Heart right ventricle (tissue), 16 donors: ENCODE data around the gene PSAP. TPM values are rescaled to one million over a fixed set of nuclear protein-coding genes. Genes with fewer than 3 reads are reported as not detected.
A peak's percentile ranks its signal among the peaks of the same experiment; 100 is the strongest.

Experiments
- ATAC-seq, 8 donors: fragments of 200-7000 bp; cut with Tn5 transposase; one replicate each; pipeline ENCODE4 v1.9.1; 2020; ENCODE audit warnings: mild to moderate bottlenecking in 8 of 8, moderate library complexity in 8 of 8, moderate number of reproducible peaks in 1 of 8
- DNase-seq, 2 donors: peaks; one replicate each; pipeline ENCODE4 v3.0.0-alpha.2; 2020
- H3K27ac ChIP-seq, 10 donors: fragments of 200-600 bp; sonication (generic) in 2 of 10; one replicate each; pipeline versions ENCODE4 v1.5.0 to v1.8.0; 2020 to 2022; ENCODE audit warnings: mild to moderate bottlenecking in 3 of 10
- H3K27me3 ChIP-seq, 7 donors: fragments of 200-600 bp; one replicate each; pipeline ENCODE4 v1.8.0; 2021 to 2022; ENCODE audit warnings: mild to moderate bottlenecking in 2 of 7
- H3K36me3 ChIP-seq, 9 donors: fragments of 200-600 bp; sonication (generic) in 1 of 9; one replicate each; pipeline versions ENCODE4 v1.5.0 to v1.8.0; 2020 to 2022; ENCODE audit warnings: mild to moderate bottlenecking in 2 of 9
- H3K4me1 ChIP-seq, 9 donors: fragments of 200-600 bp; sonication (generic) in 1 of 9; one replicate each; pipeline versions ENCODE4 v1.5.0 to v1.8.0; 2020 to 2022; ENCODE audit warnings: mild to moderate bottlenecking in 4 of 9
- H3K4me3 ChIP-seq, 10 donors: fragments of 200-600 bp; sonication (generic) in 2 of 10; one replicate each; pipeline versions ENCODE4 v1.5.0 to v1.8.0; 2020 to 2022; ENCODE audit warnings: mild to moderate bottlenecking in 7 of 10, moderate library complexity in 2 of 10
- H3K9me3 ChIP-seq, 11 donors: fragments of 200-600 bp in 10 of 11; sonication (generic) in 2 of 11; one replicate each; pipeline versions ENCODE4 v1.5.0 to v1.8.0; 2013 to 2022; ENCODE audit warnings: mild to moderate bottlenecking in 2 of 11, control low read depth in 1 of 11, moderate library complexity in 1 of 11
- WGBS, 2 donors: extraction: QIAGEN DNeasy Blood & Tissue Kit; methylation state at CpG; one replicate each; pipeline ENCODE4 v1.1.7; 2013; ENCODE audit warnings: inconsistent platforms in 1 of 2; 5-methylcytosine and 5-hydroxymethylcytosine counted together
- intact Hi-C, 10 donors: fragments of 100-400 bp; cut with DNase I; formaldehyde crosslinking; loops; one replicate each; pipeline versions ENCODE4 v1.11.1 to v1.14.2; 2022
- polyA plus RNA-seq, 2 donors: library from polyadenylated mRNA; stranded (reverse); fragments of 200-250 nt; gene quantifications; one replicate each; pipeline ENCODE4 v1.2.3, GENCODE V29; 2013
- total RNA-seq, 10 donors: library from RNA; stranded (reverse); fragmentation: NEBNext Ultra II Directional in 3 of 10; extraction: Animal tissue kit (Norgen Biotek cat#: 25700) in 3 of 10; gene quantifications; one replicate each; pipeline versions ENCODE4 v1.2.1 to v1.2.4, GENCODE V29; 2021 to 2023
- TF ChIP-seq, protein P1 (sequence below), 9 donors: fragments of 200-600 bp; sonication (generic) in 2 of 9; IDR thresholded peaks; one replicate each; pipeline versions ENCODE4 v1.5.0 to v1.8.0; 2021 to 2022; ENCODE audit warnings: antibody characterized with exemption in 9 of 9, mild to moderate bottlenecking in 5 of 9, moderate library complexity in 1 of 9
- donor health status: Arrhythmogenic right ventricular cardiomyopathy.
- donor health status: ischemic (EF 13 %, LVEDD 7.1; RV severe dilation, severe dysfunction).
- donor health status: healthy with polysubstance abuse.
- donor health status: DM: no; HTN: yes; CAD: no.
- donor health status: DM: no; HTN: no; CAD: no.
- donor health status: ischemic (EF 25% LVEDD 6.9; RV normal size, moderate dysfunction).
- donor health status: ischemic (EF 25% LVEDD 5.7; RV mildly dilated, moderate dysfunction).
- donor health status: healthy.
- donor health status: DM: yes; HTN: yes; CAD: no.
- donor health status: Ischemic cardiomyopathy.
- donor health status: ischemic (EF 35%, LVEDD 5.7; RV mildly dilated, moderate dysfunction).
- donor health status: nonischemic (EF 11% LVEDD 7.7; RV severe dilation, severe dysfunction).
- donor health status: DM: yes; HTN: yes; CAD: no.
- donor health status: PGD.
- donor health status: ischemic (EF 29% LVEDD 5.4; RV normal size, mild dysfunction).
- donor health status: nonischemic (EF 23%, LVEDD 6.1; RV moderate dilation, normal function).

Gene PSAP
- total and polyA plus RNA-seq, 12 donors = 443 to 2,078 (median 1,616) TPM

GRCh38 chr10:71806704-71807556 is 44.1 kb downstream of the PSAP start:
- TF ChIP-seq, protein P1, sequence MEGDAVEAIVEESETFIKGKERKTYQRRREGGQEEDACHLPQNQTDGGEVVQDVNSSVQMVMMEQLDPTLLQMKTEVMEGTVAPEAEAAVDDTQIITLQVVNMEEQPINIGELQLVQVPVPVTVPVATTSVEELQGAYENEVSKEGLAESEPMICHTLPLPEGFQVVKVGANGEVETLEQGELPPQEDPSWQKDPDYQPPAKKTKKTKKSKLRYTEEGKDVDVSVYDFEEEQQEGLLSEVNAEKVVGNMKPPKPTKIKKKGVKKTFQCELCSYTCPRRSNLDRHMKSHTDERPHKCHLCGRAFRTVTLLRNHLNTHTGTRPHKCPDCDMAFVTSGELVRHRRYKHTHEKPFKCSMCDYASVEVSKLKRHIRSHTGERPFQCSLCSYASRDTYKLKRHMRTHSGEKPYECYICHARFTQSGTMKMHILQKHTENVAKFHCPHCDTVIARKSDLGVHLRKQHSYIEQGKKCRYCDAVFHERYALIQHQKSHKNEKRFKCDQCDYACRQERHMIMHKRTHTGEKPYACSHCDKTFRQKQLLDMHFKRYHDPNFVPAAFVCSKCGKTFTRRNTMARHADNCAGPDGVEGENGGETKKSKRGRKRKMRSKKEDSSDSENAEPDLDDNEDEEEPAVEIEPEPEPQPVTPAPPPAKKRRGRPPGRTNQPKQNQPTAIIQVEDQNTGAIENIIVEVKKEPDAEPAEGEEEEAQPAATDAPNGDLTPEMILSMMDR (IDR thresholded peaks at IDR 0.05) = no peak
- intact Hi-C loops = loop anchor here in 2 of 10 donors (5.0 to 10.0 kb wide), 2 partner anchors 412 to 425 kb away; partner anchors contain the start of gene CDH23 (in 1 of the 2)
- no peak for ATAC-seq
- Histone ChIP-seq H3K9me3 (no peaks in the 10 kb centered on the region), H3K4me3 (no peak overlapping the region), H3K4me1 (peaks cover 0 to 16% (median 0%) of the 10 kb centered on the region in 9 donors), H3K27me3 (peaks cover 0 to 15% (median 0%) of the 10 kb centered on the region in 7 donors), H3K36me3 (peaks cover 0 to 4% (median 0%) of the 10 kb centered on the region in 9 donors), H3K27ac (no peak overlapping the region)
- no peak for DNase-seq
- WGBS, 2 donors = 92% methylated on average over 23 of the region's 23 CpGs

DNA sequence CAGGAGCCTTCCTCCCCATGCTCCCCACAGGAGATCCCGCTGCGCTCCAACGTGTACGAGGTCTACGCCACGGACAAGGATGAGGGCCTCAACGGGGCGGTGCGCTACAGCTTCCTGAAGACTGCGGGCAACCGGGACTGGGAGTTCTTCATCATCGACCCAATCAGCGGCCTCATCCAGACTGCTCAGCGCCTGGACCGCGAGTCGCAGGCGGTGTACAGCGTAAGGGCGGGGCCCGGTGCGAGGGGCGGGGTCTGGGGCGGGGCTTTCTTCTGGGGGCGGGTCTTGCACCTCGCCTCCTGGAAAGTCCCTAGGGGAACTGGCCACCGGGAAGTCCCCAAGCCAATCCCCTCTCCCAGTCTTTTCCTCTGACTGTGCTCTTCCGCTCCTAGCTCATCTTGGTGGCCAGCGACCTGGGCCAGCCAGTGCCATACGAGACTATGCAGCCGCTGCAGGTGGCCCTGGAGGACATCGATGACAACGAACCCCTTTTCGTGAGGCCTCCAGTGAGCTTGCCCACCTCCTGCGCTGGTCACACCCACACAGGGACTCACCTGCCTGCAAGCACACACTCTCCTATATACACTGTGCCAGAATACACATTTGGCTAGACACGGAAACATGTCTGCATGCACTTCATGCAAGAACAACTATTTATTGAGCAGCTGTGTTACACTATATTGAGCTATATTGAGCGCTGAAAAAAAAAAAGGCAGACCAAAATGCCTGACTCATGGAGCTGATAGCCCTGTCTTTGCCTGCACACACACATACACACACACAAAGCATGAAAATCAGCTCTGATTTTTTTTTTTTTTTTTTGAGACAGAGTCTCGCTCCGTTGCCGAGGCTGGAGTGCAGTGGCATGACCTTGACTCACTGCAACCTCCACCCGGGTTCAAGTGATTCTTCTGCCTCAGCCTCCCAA is 45.0 kb downstream of the PSAP start:
- Histone ChIP-seq H3K9me3 (no peaks in the 10 kb centered on the region), H3K4me3 (no peak overlapping the region), H3K36me3 (peaks cover 0 to 4% (median 0%) of the 10 kb centered on the region in 9 donors), H3K27me3 (peaks cover 0 to 15% (median 0%) of the 10 kb centered on the region in 7 donors), H3K4me1 (peaks cover 0 to 21% (median 0%) of the 10 kb centered on the region in 9 donors), H3K27ac (no peak overlapping the region)
- TF ChIP-seq, protein P1 (IDR thresholded peaks at IDR 0.05) = no peak
- intact Hi-C loops = loop anchor here in 2 of 10 donors (5.0 to 10.0 kb wide), 2 partner anchors 411 to 424 kb away; partner anchors contain the start of gene CDH23 (in 1 of the 2)
- ATAC-seq = peak in 7 of 8 donors; percentile 29 to 66 (median 55)
- DNase-seq = peak in 1 of 2 donors; percentile 48
- 39 to 46% methylated on average over 41 of the region's 41 CpGs for WGBS, 2 donors

DNA sequence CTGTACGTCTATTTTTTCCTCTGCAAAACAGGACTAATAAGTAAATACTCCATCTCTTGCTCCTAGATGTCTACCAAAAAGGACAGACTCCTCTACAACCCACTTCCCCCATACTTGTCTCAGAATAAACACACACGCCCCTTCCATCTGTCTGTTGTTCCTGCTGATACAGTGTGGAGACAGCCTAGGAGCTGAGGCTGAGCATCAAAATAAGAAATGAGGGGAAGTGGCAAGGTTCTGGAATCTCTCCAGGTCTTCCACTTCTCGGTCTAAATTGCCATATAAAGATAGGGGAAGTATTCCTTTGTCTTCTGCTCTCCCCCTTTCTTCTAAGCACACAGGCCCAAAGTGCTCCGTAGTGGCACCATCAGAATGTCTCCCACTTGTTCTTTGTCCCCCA is 47.0 kb downstream of the PSAP start:
- no peaks in the 10 kb centered on the region for H3K9me3 ChIP-seq
- WGBS, 2 donors = 44 to 48% methylated on average over 4 of the region's 4 CpGs
- peak in 5 of 8 donors; percentile 31 to 70 (median 49) for ATAC-seq
- H3K27me3 ChIP-seq = peaks cover 0 to 15% (median 0%) of the 10 kb centered on the region in 7 donors
- DNase-seq = no peak
- TF ChIP-seq, protein P1 (IDR thresholded peaks at IDR 0.05) = no peak
- intact Hi-C loops = loop anchor here in 1 of 10 donors (10.0 kb wide), 1 partner anchor 409 kb away; the partner anchor contains the start of gene CDH23
- peaks cover 0 to 25% (median 0%) of the 10 kb centered on the region in 9 donors for H3K4me1 ChIP-seq
- H3K36me3 ChIP-seq = peaks cover 0 to 4% (median 0%) of the 10 kb centered on the region in 9 donors
- no peak overlapping the region for H3K27ac ChIP-seq
- no peak overlapping the region for H3K4me3 ChIP-seq
